ENCODE measurements around the gene TM4SF5.

DNA sequence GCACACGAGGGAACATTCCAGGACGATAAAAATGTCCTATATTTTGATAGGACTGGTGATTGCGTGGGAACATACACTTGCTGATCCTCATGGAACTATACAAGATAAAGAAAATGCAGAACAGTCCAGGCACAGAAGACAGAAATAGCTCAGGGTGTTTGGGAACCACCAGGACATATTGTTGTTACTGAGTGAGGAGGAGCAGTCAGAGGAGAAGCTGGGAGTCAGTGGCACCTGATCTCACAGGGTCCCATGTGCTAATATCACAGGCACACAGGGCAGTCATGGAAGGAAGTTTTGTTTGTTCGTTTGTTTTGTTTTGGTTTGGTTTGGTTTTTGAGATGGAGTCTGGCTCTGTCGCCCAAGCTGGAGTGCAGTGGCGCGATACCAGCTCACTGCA, 41.0 kb downstream of the TM4SF5 start:
- TF ChIP-seq, protein P1, sequence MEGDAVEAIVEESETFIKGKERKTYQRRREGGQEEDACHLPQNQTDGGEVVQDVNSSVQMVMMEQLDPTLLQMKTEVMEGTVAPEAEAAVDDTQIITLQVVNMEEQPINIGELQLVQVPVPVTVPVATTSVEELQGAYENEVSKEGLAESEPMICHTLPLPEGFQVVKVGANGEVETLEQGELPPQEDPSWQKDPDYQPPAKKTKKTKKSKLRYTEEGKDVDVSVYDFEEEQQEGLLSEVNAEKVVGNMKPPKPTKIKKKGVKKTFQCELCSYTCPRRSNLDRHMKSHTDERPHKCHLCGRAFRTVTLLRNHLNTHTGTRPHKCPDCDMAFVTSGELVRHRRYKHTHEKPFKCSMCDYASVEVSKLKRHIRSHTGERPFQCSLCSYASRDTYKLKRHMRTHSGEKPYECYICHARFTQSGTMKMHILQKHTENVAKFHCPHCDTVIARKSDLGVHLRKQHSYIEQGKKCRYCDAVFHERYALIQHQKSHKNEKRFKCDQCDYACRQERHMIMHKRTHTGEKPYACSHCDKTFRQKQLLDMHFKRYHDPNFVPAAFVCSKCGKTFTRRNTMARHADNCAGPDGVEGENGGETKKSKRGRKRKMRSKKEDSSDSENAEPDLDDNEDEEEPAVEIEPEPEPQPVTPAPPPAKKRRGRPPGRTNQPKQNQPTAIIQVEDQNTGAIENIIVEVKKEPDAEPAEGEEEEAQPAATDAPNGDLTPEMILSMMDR (IDR thresholded peaks at IDR 0.05) = no peak
- TF ChIP-seq POLR2A (IDR thresholded peaks at IDR 0.05) (no peak), EP300 (IDR thresholded peaks at IDR 0.05) (no peak)
